OCI-LY7 (cell line): Measurements from ENCODE around the gene MTHFD1L. TPM values are rescaled to one million over a fixed set of nuclear protein-coding genes. Genes with fewer than 3 reads are reported as not detected.

ENCODE experiments used
- BruUV-seq: library from RNA; stranded (reverse); fragments of 400-500 nt; replicated peaks from 2 replicates; lab custom pipeline; 2021; lab: Mats Ljungman, UMichigan
- CTCF ChIA-PET: fragments of 300-600 bp; sonication (Branson Sonifier 250); formaldehyde crosslinking; loops from one replicate; lab custom pipeline; 2022; ENCODE audit warnings: antibody characterized with exemption; ENCODE audit not compliant: unreplicated experiment; lab: Charles Lee
- POLR2A ChIA-PET: fragments of 300-600 bp; sonication (Branson Sonifier 250); formaldehyde crosslinking; loops from one replicate; lab custom pipeline; 2022; ENCODE audit warnings: antibody characterized with exemption; lab: Charles Lee
- DNase-seq: peaks from one replicate; pipeline ENCODE4 v3.0.0-alpha.2; 2015; ENCODE audit warnings: low spot score
- H2AFZ ChIP-seq: fragments of 200-600 bp; sonication (generic), shearing (Covaris generic); 2 replicates; pipeline ENCODE4 v1.6.1; 2014; ENCODE audit warnings: mild to moderate bottlenecking, antibody characterized with exemption, low read length, moderate library complexity
- H3K27ac ChIP-seq: fragments of 200-600 bp; sonication (generic); 2 replicates; pipeline ENCODE4 v1.5.1; 2014; ENCODE audit warnings: mixed run types, low read depth, mild to moderate bottlenecking, moderate library complexity, low read length, inconsistent platforms; ENCODE audit not compliant: poor library complexity, severe bottlenecking
- H3K36me3 ChIP-seq: fragments of 200-600 bp; sonication (generic); 2 replicates; pipeline ENCODE4 v1.6.1; 2014; ENCODE audit warnings: mild to moderate bottlenecking, antibody characterized with exemption, low read length, moderate library complexity, mixed read lengths; ENCODE audit not compliant: insufficient read depth
- H3K4me1 ChIP-seq: fragments of 200-600 bp; sonication (generic); 2 replicates; pipeline ENCODE4 v1.5.1; 2014; ENCODE audit warnings: mild to moderate bottlenecking, low read length; ENCODE audit not compliant: insufficient read depth, poor library complexity, severe bottlenecking
- H3K4me2 ChIP-seq: fragments of 200-600 bp; sonication (generic); 2 replicates; pipeline ENCODE4 v1.6.1; 2014; ENCODE audit warnings: mild to moderate bottlenecking, low read length
- H3K4me3 ChIP-seq: fragments of 200-600 bp; sonication (generic); 2 replicates; pipeline ENCODE4 v1.5.1; 2014; ENCODE audit warnings: mild to moderate bottlenecking, low read depth, low read length; ENCODE audit not compliant: poor library complexity, severe bottlenecking
- H3K79me2 ChIP-seq: fragments of 200-600 bp; sonication (generic); 2 replicates; pipeline ENCODE4 v1.6.1; 2016; ENCODE audit warnings: low read depth, mild to moderate bottlenecking, low read length, moderate library complexity, mixed read lengths; ENCODE audit not compliant: insufficient read depth
- H3K9me2 ChIP-seq: fragments of 200-600 bp; sonication (generic); 2 replicates; pipeline ENCODE4 v1.6.1; 2016; ENCODE audit warnings: mild to moderate bottlenecking, low read length, mixed read lengths; ENCODE audit not compliant: insufficient read depth
- H3K9me3 ChIP-seq: fragments of 200-600 bp; sonication (generic); 2 replicates; pipeline ENCODE4 v1.6.1; 2014; ENCODE audit warnings: mild to moderate bottlenecking, mixed run types, low read length, mixed read lengths
- H4K20me1 ChIP-seq: fragments of 200-600 bp; sonication (generic); 2 replicates; pipeline ENCODE4 v1.6.1; 2014; ENCODE audit warnings: mild to moderate bottlenecking, antibody characterized with exemption, low read length, moderate library complexity, mixed read lengths; ENCODE audit not compliant: insufficient read depth
- EZH2phosphoT487 ChIP-seq: fragments of 200-600 bp; sonication (generic); IDR thresholded peaks from 2 replicates; pipeline ENCODE4 v1.6.1; 2018; ENCODE audit warnings: low read depth, borderline replicate concordance, mild to moderate bottlenecking, mixed run types, antibody characterized with exemption, low read length, moderate library complexity, mixed read lengths
- intact Hi-C: fragments of 100-400 bp; cut with micrococcal nuclease; formaldehyde crosslinking; loops from one replicate; pipeline ENCODE4 v1.10.0; 2022; ENCODE audit not compliant: unreplicated experiment
- total RNA-seq, 2 experiments: library from RNA; depleted of rRNA in 1 of 2; stranded (reverse); fragments of >200 nt in 1 of 2; shearing (Covaris generic) in 1 of 2; gene quantifications; 2 replicates each; pipeline ENCODE4 v1.2.3, GENCODE V29; 2014 to 2022
- TF ChIP-seq, protein P1 (sequence below): fragments of 200-600 bp; sonication (generic); conservative IDR thresholded peaks from 2 replicates; pipeline ENCODE4 v1.5.1; 2014; ENCODE audit warnings: mild to moderate bottlenecking, antibody characterized with exemption, low read length, moderate library complexity, mixed read lengths

Gene MTHFD1L
- total RNA-seq, 2 experiments from 2014 or later = 68.4 to 144 TPM

DNA sequence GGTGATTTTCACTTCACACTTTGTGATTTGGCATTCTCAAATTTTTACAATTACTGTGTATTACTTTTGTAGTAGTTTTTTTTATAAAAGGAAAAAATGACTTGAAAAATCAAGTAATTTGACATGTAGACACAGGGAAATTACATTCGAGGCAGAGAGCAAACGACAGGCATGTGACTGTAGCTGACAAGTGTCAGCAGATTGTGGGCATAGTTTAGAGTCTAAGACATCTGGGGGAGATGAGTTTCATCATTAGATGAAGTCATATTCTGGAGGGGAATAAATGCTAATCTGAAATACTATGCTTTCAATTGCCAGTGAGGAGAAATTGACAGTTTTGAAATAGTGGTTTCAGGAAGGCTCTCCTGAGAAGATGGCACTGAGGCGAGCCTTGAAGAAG lies 126.0 kb downstream of the MTHFD1L start:
- intact Hi-C loops = no loop called here
- BruUV-seq = no TSS peak
- ChIA-PET CTCF (no interaction called here), POLR2A (no interaction called here)
- H3K9me3 ChIP-seq = no peaks in the 10 kb centered on the region
- H3K36me3 ChIP-seq = peaks cover 69% of the 10 kb centered on the region
- no peaks in the 10 kb centered on the region for H3K4me1 ChIP-seq
- H3K27ac ChIP-seq = no peak overlapping the region
- no peak overlapping the region for H2AFZ ChIP-seq
- no peak for DNase-seq
- H3K79me2 ChIP-seq = no peaks in the 10 kb centered on the region
- TF ChIP-seq, protein P1, sequence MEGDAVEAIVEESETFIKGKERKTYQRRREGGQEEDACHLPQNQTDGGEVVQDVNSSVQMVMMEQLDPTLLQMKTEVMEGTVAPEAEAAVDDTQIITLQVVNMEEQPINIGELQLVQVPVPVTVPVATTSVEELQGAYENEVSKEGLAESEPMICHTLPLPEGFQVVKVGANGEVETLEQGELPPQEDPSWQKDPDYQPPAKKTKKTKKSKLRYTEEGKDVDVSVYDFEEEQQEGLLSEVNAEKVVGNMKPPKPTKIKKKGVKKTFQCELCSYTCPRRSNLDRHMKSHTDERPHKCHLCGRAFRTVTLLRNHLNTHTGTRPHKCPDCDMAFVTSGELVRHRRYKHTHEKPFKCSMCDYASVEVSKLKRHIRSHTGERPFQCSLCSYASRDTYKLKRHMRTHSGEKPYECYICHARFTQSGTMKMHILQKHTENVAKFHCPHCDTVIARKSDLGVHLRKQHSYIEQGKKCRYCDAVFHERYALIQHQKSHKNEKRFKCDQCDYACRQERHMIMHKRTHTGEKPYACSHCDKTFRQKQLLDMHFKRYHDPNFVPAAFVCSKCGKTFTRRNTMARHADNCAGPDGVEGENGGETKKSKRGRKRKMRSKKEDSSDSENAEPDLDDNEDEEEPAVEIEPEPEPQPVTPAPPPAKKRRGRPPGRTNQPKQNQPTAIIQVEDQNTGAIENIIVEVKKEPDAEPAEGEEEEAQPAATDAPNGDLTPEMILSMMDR = no peak
- TF ChIP-seq EZH2phosphoT487 = no peak
- no peak overlapping the region for H3K4me2 ChIP-seq
- H3K4me3 ChIP-seq = no peak overlapping the region
- no peaks in the 10 kb centered on the region for H4K20me1 ChIP-seq
- no peaks in the 10 kb centered on the region for H3K9me2 ChIP-seq

DNA sequence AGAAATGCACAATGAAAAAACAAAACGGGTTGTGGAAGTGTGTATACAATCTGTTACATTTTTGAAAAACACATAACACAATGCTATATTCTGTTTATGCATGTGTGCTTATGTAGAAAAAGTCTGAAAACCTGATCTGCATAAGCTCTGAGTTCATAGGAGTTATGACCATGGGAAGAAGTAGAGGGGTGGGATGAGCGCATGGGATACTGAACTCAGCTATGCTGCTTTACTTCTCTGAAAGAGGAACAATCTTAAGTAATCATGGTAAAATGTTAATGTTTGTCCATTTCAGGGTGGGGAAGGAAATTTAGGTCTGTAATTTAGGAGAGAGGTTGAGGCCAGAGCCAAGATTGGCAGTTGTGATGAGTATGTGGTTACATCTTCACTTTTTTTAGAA lies 126.8 kb downstream of the MTHFD1L start:
- no peak overlapping the region for H3K27ac ChIP-seq
- H3K4me3 ChIP-seq = no peak overlapping the region
- H2AFZ ChIP-seq = no peak overlapping the region
- CTCF ChIA-PET = no interaction called here
- H3K4me2 ChIP-seq = no peak overlapping the region
- H3K36me3 ChIP-seq = peaks cover 72% of the 10 kb centered on the region
- H3K9me3 ChIP-seq = no peaks in the 10 kb centered on the region
- no peaks in the 10 kb centered on the region for H3K79me2 ChIP-seq
- no TSS peak for BruUV-seq
- intact Hi-C loops = no loop called here
- TF ChIP-seq EZH2phosphoT487 = no peak
- TF ChIP-seq, protein P1 = no peak
- no peaks in the 10 kb centered on the region for H3K4me1 ChIP-seq
- POLR2A ChIA-PET = no interaction called here
- no peaks in the 10 kb centered on the region for H3K9me2 ChIP-seq
- H4K20me1 ChIP-seq = no peaks in the 10 kb centered on the region
- DNase-seq = no peak

DNA sequence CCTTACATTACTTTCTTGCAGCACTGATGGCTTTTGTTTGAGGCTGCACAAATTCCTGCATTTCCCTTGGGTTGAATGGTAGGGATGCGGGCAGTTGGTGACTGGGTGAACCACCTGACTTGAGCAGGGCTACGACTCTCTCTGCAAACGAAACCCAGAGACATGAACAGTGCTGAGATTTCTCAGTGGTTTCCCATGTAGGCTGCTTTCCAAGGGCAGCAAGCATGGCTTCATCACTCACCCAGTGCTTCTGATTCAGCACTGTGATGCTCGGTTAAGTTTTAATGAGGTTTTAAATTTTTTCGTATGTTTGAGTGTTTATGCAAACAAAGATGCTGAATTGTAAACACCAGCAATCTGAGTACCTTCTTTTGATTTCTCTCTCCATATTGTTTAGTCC lies 127.2 kb downstream of the MTHFD1L start:
- Histone ChIP-seq H3K9me3 (no peaks in the 10 kb centered on the region), H3K9me2 (no peaks in the 10 kb centered on the region), H4K20me1 (no peaks in the 10 kb centered on the region), H3K4me2 (no peak overlapping the region), H3K4me3 (no peak overlapping the region), H3K27ac (no peak overlapping the region), H2AFZ (no peak overlapping the region), H3K79me2 (no peaks in the 10 kb centered on the region), H3K4me1 (no peaks in the 10 kb centered on the region), H3K36me3 (peaks cover 70% of the 10 kb centered on the region)
- POLR2A ChIA-PET = no interaction called here
- DNase-seq = no peak
- no peak for TF ChIP-seq EZH2phosphoT487
- TF ChIP-seq, protein P1 = no peak
- CTCF ChIA-PET = no interaction called here
- no TSS peak for BruUV-seq
- intact Hi-C loops = no loop called here
